Vagina (tissue), 2 donors: ENCODE measurements around the gene DDX17. TPM values are rescaled to one million over a fixed set of nuclear protein-coding genes. Genes with fewer than 3 reads are reported as not detected.

Experiments
- DNase-seq, 2 donors: peaks; one replicate each; pipeline ENCODE4 v3.0.0-alpha.2; 2017; ENCODE audit errors: extremely low spot score in 2 of 2
- H3K27ac ChIP-seq: fragments of 200-600 bp; sonication (generic); one replicate; pipeline ENCODE4 v1.5.1; 2019
- H3K27me3 ChIP-seq: fragments of 200-600 bp; sonication (generic); one replicate; pipeline ENCODE4 v1.5.1; 2019
- H3K36me3 ChIP-seq, 2 donors: fragments of 200-600 bp; sonication (generic); one replicate each; pipeline ENCODE4 v1.5.1; 2017 to 2019
- H3K4me1 ChIP-seq: fragments of 200-600 bp; sonication (generic); one replicate; pipeline ENCODE4 v1.5.1; 2019
- H3K4me3 ChIP-seq, 2 donors: fragments of 200-600 bp; sonication (generic); 1 replicate in 1 of 2; 2 replicates in 1 of 2; pipeline ENCODE4 v1.5.1; 2016 to 2019
- H3K9me3 ChIP-seq: fragments of 200-600 bp; sonication (generic); one replicate; pipeline ENCODE4 v1.5.1; 2019
- CTCF ChIP-seq, 3 experiments: fragments of 450-650 bp in 2 of 3; fragments of 200-600 bp in 1 of 3; sonication (generic) in 1 of 3; IDR thresholded peaks; one replicate each; pipeline ENCODE4 v1.5.1; 2017 to 2019; ENCODE audit warnings: antibody characterized with exemption in 3 of 3, mild to moderate bottlenecking in 2 of 3, moderate library complexity in 2 of 3
- POLR2A ChIP-seq, 2 donors: fragments of 450-650 bp; IDR thresholded peaks; one replicate each; pipeline ENCODE4 v1.6.1; 2017; ENCODE audit warnings: antibody characterized with exemption in 2 of 2, mild to moderate bottlenecking in 2 of 2, moderate library complexity in 2 of 2
- POLR2AphosphoS5 ChIP-seq, 2 donors: sonication (generic); formaldehyde crosslinking; IDR thresholded peaks; one replicate each; pipeline ENCODE4 v1.9.0; 2017; ENCODE audit warnings: antibody characterized with exemption in 2 of 2, mild to moderate bottlenecking in 2 of 2, low read depth in 1 of 2; ENCODE audit not compliant: insufficient read depth in 1 of 2
- intact Hi-C: fragments of 100-400 bp; cut with DNase I; formaldehyde crosslinking; loops from one replicate; pipeline ENCODE4 v1.15.1; 2023
- total RNA-seq: library from RNA; depleted of rRNA; stranded (reverse); fragments of >200 nt; gene quantifications from one replicate; pipeline ENCODE4 v1.2.3, GENCODE V29; 2016

DDX17 gene
- total RNA-seq, 1 donor from 2014 or later, result 1,042 TPM

- intact Hi-C loops, result no loop called here
- Histone ChIP-seq H3K36me3 (peaks cover 7 to 55% of the 10 kb centered on the region in 2 donors), H3K27ac (no peak overlapping the region), H3K4me1 (no peaks in the 10 kb centered on the region), H3K27me3 (no peaks in the 10 kb centered on the region), H3K9me3 (no peaks in the 10 kb centered on the region), H3K4me3 (no peak overlapping the region)
- DNase-seq, result no peak
- TF ChIP-seq POLR2AphosphoS5 (IDR thresholded peaks at IDR 0.05; ENCODE audit: insufficient read depth in 1 of 2, low read depth in 1 of 2) (no peak), POLR2A (IDR thresholded peaks at IDR 0.05) (no peak), CTCF (IDR thresholded peaks at IDR 0.05) (no peak)
Observed at GRCh38 chr22:38481162-38481870, 24.8 kb downstream of the DDX17 start.

- TF ChIP-seq POLR2A (IDR thresholded peaks at IDR 0.05) (no peak), CTCF (IDR thresholded peaks at IDR 0.05) (no peak), POLR2AphosphoS5 (IDR thresholded peaks at IDR 0.05; ENCODE audit: insufficient read depth in 1 of 2, low read depth in 1 of 2) (no peak)
- no peak overlapping the region for H3K27ac ChIP-seq
- no peaks in the 10 kb centered on the region for H3K9me3 ChIP-seq
- peaks cover 3 to 34% of the 10 kb centered on the region in 2 donors for H3K36me3 ChIP-seq
- H3K27me3 ChIP-seq, result no peaks in the 10 kb centered on the region
- no peaks in the 10 kb centered on the region for H3K4me1 ChIP-seq
- no peak overlapping the region for H3K4me3 ChIP-seq
- no peak for DNase-seq
- intact Hi-C loops, result no loop called here
Observed at GRCh38 chr22:38479096-38479837, 26.8 kb downstream of the DDX17 start.

- H3K36me3 ChIP-seq, result peaks cover 0 to 17% of the 10 kb centered on the region in 2 donors
- H3K9me3 ChIP-seq, result no peaks in the 10 kb centered on the region
- no peaks in the 10 kb centered on the region for H3K4me1 ChIP-seq
- no peak overlapping the region for H3K4me3 ChIP-seq
- no peaks in the 10 kb centered on the region for H3K27me3 ChIP-seq
- no peak for DNase-seq
- no peak overlapping the region for H3K27ac ChIP-seq
- no peak for TF ChIP-seq POLR2AphosphoS5 (IDR thresholded peaks at IDR 0.05; ENCODE audit: insufficient read depth in 1 of 2, low read depth in 1 of 2)
- no peak for TF ChIP-seq POLR2A (IDR thresholded peaks at IDR 0.05)
- TF ChIP-seq CTCF (IDR thresholded peaks at IDR 0.05), result no peak
- intact Hi-C loops, result no loop called here
Observed at GRCh38 chr22:38477585-38477984, 28.5 kb downstream of the DDX17 start.

- H3K9me3 ChIP-seq, result no peaks in the 10 kb centered on the region
- H3K27ac ChIP-seq, result no peak overlapping the region
- DNase-seq, result no peak
- intact Hi-C loops, result no loop called here
- no peak overlapping the region for H3K4me3 ChIP-seq
- H3K36me3 ChIP-seq, result no peaks in the 10 kb centered on the region
- H3K4me1 ChIP-seq, result peaks cover 2% of the 10 kb centered on the region
- H3K27me3 ChIP-seq, result no peaks in the 10 kb centered on the region
- TF ChIP-seq POLR2A (IDR thresholded peaks at IDR 0.05) (no peak), CTCF (IDR thresholded peaks at IDR 0.05) (no peak), POLR2AphosphoS5 (IDR thresholded peaks at IDR 0.05; ENCODE audit: insufficient read depth in 1 of 2, low read depth in 1 of 2) (no peak)
Observed at GRCh38 chr22:38474003-38474607, 32.0 kb downstream of the DDX17 start.
